ENCODE data around the gene FAM72A. TPM values are rescaled to one million over a fixed set of nuclear protein-coding genes. Genes with fewer than 3 reads are reported as not detected.
"Not testable (repeated sequence)": the region's sequence is repeated elsewhere in the genome, so short reads cannot be mapped to it uniquely, and the experiment has no call there.

The FAM72A gene
- total RNA-seq, 1 experiment from 2014 or later: 23.0 TPM

- H3K9me3 ChIP-seq (ENCODE audit: control insufficient read depth in 1 of 2, insufficient read depth in 1 of 2, low read depth in 1 of 2, low read length in 2 of 2); H3K4me1 ChIP-seq (ENCODE audit: control insufficient read depth in 1 of 2, insufficient read depth in 2 of 2, low read length in 2 of 2); H3K27ac ChIP-seq (ENCODE audit: low read depth, low read length); H3K9ac ChIP-seq (ENCODE audit: low read length); H3K27me3 ChIP-seq (ENCODE audit: insufficient read depth, low read length); H3K36me3 ChIP-seq (ENCODE audit: control insufficient read depth in 1 of 2, insufficient read depth in 2 of 2, low read length in 2 of 2); CTCF ChIA-PET; RAD21 ChIA-PET (ENCODE audit: low non-redundant PET in 1 of 2, low total read pairs in 2 of 2, uncharacterized antibody in 2 of 2, unreplicated experiment in 2 of 2); DNase-seq (ENCODE audit: low read depth, low spot score); H3K79me2 ChIP-seq (ENCODE audit: insufficient read depth, low read length); H3K4me2 ChIP-seq (ENCODE audit: low read length); H3K4me3 ChIP-seq (replicated peaks in 1 of 2; ENCODE audit: low read depth in 1 of 2, low read length in 2 of 2); POLR2A ChIA-PET; H4K20me1 ChIP-seq (ENCODE audit: insufficient read depth); intact Hi-C loops (cut with micrococcal nuclease); H2AFZ ChIP-seq (ENCODE audit: low read depth, low read length, poor library complexity, severe bottlenecking); BruUV-seq (replicated peaks); H3K9me2 ChIP-seq (ENCODE audit: insufficient read depth): not testable (repeated sequence)
- peak; percentile 11; the same call in 1 of the 2 replicates for TF ChIP-seq JUND (IDR thresholded peaks at IDR 0.05)
- TF ChIP-seq FOSL1 (IDR thresholded peaks at IDR 0.05; ENCODE audit: low read depth): peak; percentile 23; the same call in 1 of the 2 replicates
- peak; percentile 91 for ATAC-seq
Measured at GRCh38 chr1:206176114-206176502, 26.5 kb downstream of the FAM72A start.

GRCh38 chr1:206175459-206176113 lies 27.1 kb downstream of the FAM72A start:
- H3K9me2 ChIP-seq (ENCODE audit: insufficient read depth); BruUV-seq (replicated peaks); H4K20me1 ChIP-seq (ENCODE audit: insufficient read depth); POLR2A ChIA-PET; CTCF ChIA-PET; H3K4me3 ChIP-seq (replicated peaks in 1 of 2; ENCODE audit: low read depth in 1 of 2, low read length in 2 of 2); H3K4me2 ChIP-seq (ENCODE audit: low read length); H3K4me1 ChIP-seq (ENCODE audit: control insufficient read depth in 1 of 2, insufficient read depth in 2 of 2, low read length in 2 of 2); DNase-seq (ENCODE audit: low read depth, low spot score); H3K79me2 ChIP-seq (ENCODE audit: insufficient read depth, low read length); H3K9ac ChIP-seq (ENCODE audit: low read length); H3K9me3 ChIP-seq (ENCODE audit: control insufficient read depth in 1 of 2, insufficient read depth in 1 of 2, low read depth in 1 of 2, low read length in 2 of 2); H3K27me3 ChIP-seq (ENCODE audit: insufficient read depth, low read length); H2AFZ ChIP-seq (ENCODE audit: low read depth, low read length, poor library complexity, severe bottlenecking); H3K27ac ChIP-seq (ENCODE audit: low read depth, low read length); RAD21 ChIA-PET (ENCODE audit: low non-redundant PET in 1 of 2, low total read pairs in 2 of 2, uncharacterized antibody in 2 of 2, unreplicated experiment in 2 of 2); intact Hi-C loops (cut with micrococcal nuclease); H3K36me3 ChIP-seq (ENCODE audit: control insufficient read depth in 1 of 2, insufficient read depth in 2 of 2, low read length in 2 of 2): not testable (repeated sequence)
- TF ChIP-seq RAD21 (IDR thresholded peaks at IDR 0.05; ENCODE audit: low read depth): 0 out of 2 replicates have a peak, but pooled peaks have one; percentile 9
- TF ChIP-seq, protein P1, sequence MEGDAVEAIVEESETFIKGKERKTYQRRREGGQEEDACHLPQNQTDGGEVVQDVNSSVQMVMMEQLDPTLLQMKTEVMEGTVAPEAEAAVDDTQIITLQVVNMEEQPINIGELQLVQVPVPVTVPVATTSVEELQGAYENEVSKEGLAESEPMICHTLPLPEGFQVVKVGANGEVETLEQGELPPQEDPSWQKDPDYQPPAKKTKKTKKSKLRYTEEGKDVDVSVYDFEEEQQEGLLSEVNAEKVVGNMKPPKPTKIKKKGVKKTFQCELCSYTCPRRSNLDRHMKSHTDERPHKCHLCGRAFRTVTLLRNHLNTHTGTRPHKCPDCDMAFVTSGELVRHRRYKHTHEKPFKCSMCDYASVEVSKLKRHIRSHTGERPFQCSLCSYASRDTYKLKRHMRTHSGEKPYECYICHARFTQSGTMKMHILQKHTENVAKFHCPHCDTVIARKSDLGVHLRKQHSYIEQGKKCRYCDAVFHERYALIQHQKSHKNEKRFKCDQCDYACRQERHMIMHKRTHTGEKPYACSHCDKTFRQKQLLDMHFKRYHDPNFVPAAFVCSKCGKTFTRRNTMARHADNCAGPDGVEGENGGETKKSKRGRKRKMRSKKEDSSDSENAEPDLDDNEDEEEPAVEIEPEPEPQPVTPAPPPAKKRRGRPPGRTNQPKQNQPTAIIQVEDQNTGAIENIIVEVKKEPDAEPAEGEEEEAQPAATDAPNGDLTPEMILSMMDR (IDR thresholded peaks at IDR 0.05 in 2 of 3, conservative IDR thresholded peaks at IDR 0.05 in 1 of 3; ENCODE audit: borderline replicate concordance in 1 of 3, insufficient read depth in 1 of 3, low read depth in 2 of 3, low read length in 2 of 3): peak in 2 of 3 experiments; percentile 3 to 31; a peak in 3 of 6 replicates
- ATAC-seq: peak; percentile 38; the same call in 1 of the 2 replicates
